ENCODE data around the gene SCYGR5. TPM values are rescaled to one million over a fixed set of nuclear protein-coding genes. Genes with fewer than 3 reads are reported as not detected.

Gene SCYGR5
- total RNA-seq, 4 donors from 2014 or later = not detected

DNA sequence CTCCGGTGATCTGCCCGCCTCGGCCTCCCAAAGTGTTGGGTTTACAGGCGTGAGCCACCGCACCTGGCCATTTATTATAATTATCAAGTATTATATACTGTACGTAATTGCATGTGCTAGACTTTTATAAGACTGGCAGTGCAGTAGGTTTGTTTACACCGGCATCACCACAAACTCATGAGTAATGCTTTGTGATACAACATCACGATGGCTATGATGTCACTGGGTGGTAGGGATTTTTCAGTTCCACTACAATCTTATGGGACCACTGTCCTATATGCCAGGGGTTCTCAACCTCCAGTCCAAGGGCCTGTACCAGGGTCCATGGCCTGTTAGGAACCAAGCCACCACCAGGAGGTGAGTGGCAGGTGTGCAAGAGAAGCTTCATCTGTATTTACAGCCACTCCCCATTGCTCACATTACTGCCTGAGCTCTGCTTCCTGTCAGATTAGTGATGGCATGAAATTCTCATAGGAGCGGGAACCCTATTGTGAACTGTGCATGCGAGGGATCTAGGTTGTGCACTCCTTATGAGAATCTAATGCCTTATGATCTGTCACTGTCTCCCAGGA, 39.9 kb upstream of the SCYGR5 start:
- no peak for ATAC-seq
- Histone ChIP-seq H3K4me1 (no peaks in the 10 kb centered on the region), H3K27me3 (peaks cover 0 to 4% (median 0%) of the 10 kb centered on the region in 3 donors), H3K9me3 (no peaks in the 10 kb centered on the region), H3K27ac (no peak overlapping the region), H3K4me3 (no peak overlapping the region), H3K36me3 (no peaks in the 10 kb centered on the region)
- no peak for TF ChIP-seq POLR2A (IDR thresholded peaks at IDR 0.05)
- TF ChIP-seq, protein P1, sequence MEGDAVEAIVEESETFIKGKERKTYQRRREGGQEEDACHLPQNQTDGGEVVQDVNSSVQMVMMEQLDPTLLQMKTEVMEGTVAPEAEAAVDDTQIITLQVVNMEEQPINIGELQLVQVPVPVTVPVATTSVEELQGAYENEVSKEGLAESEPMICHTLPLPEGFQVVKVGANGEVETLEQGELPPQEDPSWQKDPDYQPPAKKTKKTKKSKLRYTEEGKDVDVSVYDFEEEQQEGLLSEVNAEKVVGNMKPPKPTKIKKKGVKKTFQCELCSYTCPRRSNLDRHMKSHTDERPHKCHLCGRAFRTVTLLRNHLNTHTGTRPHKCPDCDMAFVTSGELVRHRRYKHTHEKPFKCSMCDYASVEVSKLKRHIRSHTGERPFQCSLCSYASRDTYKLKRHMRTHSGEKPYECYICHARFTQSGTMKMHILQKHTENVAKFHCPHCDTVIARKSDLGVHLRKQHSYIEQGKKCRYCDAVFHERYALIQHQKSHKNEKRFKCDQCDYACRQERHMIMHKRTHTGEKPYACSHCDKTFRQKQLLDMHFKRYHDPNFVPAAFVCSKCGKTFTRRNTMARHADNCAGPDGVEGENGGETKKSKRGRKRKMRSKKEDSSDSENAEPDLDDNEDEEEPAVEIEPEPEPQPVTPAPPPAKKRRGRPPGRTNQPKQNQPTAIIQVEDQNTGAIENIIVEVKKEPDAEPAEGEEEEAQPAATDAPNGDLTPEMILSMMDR (IDR thresholded peaks at IDR 0.05 in 4 of 5, conservative IDR thresholded peaks at IDR 0.05 in 1 of 5) = no peak
- intact Hi-C loops (cut with DNase I; ENCODE audit: low total_unique reads) (no loop called here), in situ Hi-C loops (cut with MboI; ENCODE audit: low sequenced_read_pairs in 4 of 4) (no loop called here)
- no peak for DNase-seq

DNA sequence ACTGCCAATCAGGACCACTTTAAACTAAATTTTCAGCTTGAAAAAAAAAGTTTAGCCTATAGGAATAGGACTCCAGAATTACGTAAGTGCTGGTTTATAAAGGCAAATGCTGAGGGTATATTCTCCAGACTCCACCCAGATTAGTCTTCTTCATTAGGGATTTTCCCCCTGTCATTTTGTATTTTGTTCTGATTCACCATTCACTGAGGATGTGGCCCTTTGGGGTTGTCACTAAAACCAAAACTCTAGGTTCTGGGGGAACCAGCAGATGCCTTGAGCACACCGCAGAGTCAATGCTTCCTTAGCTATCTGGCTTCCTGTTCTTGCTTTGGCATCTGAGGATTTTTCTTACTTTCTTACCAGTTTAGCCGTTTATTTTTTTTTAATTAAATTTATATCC, 38.8 kb upstream of the SCYGR5 start:
- no peak for ATAC-seq
- in situ Hi-C loops (cut with MboI; ENCODE audit: low sequenced_read_pairs in 4 of 4) (no loop called here), intact Hi-C loops (cut with DNase I; ENCODE audit: low total_unique reads) (no loop called here)
- Histone ChIP-seq H3K4me1 (no peaks in the 10 kb centered on the region), H3K36me3 (no peaks in the 10 kb centered on the region), H3K9me3 (no peaks in the 10 kb centered on the region), H3K27me3 (peaks cover 0 to 4% (median 0%) of the 10 kb centered on the region in 3 donors), H3K27ac (no peak overlapping the region), H3K4me3 (no peak overlapping the region)
- TF ChIP-seq, protein P1 (IDR thresholded peaks at IDR 0.05 in 4 of 5, conservative IDR thresholded peaks at IDR 0.05 in 1 of 5) = no peak
- TF ChIP-seq POLR2A (IDR thresholded peaks at IDR 0.05) = no peak
- no peak for DNase-seq

- intact Hi-C loops (cut with DNase I; ENCODE audit: low total_unique reads) (no loop called here), in situ Hi-C loops (cut with MboI; ENCODE audit: low sequenced_read_pairs in 4 of 4) (no loop called here)
- no peak for TF ChIP-seq POLR2A (IDR thresholded peaks at IDR 0.05)
- TF ChIP-seq, protein P1 (IDR thresholded peaks at IDR 0.05 in 4 of 5, conservative IDR thresholded peaks at IDR 0.05 in 1 of 5) = no peak
- Histone ChIP-seq H3K9me3 (no peaks in the 10 kb centered on the region), H3K4me1 (no peaks in the 10 kb centered on the region), H3K27ac (no peak overlapping the region), H3K36me3 (no peaks in the 10 kb centered on the region), H3K27me3 (peaks cover 0 to 4% (median 0%) of the 10 kb centered on the region in 3 donors), H3K4me3 (no peak overlapping the region)
- DNase-seq (no peak), ATAC-seq (no peak)
Measured at GRCh38 chr2:227629435-227629834, 37.2 kb upstream of the SCYGR5 start.

GRCh38 chr2:227630322-227630721, 36.3 kb upstream of the SCYGR5 start:
- Histone ChIP-seq H3K27me3 (peaks cover 0 to 4% (median 0%) of the 10 kb centered on the region in 3 donors), H3K4me1 (no peaks in the 10 kb centered on the region), H3K4me3 (no peak overlapping the region), H3K9me3 (no peaks in the 10 kb centered on the region), H3K27ac (no peak overlapping the region), H3K36me3 (no peaks in the 10 kb centered on the region)
- in situ Hi-C loops (cut with MboI; ENCODE audit: low sequenced_read_pairs in 4 of 4) (no loop called here), intact Hi-C loops (cut with DNase I; ENCODE audit: low total_unique reads) (no loop called here)
- DNase-seq (no peak), ATAC-seq (no peak)
- TF ChIP-seq POLR2A (IDR thresholded peaks at IDR 0.05) = no peak
- TF ChIP-seq, protein P1 (IDR thresholded peaks at IDR 0.05 in 4 of 5, conservative IDR thresholded peaks at IDR 0.05 in 1 of 5) = no peak

GRCh38 chr2:227632827-227633226, 33.8 kb upstream of the SCYGR5 start:
- in situ Hi-C loops (cut with MboI; ENCODE audit: low sequenced_read_pairs in 4 of 4) (no loop called here), intact Hi-C loops (cut with DNase I; ENCODE audit: low total_unique reads) (no loop called here)

More at GRCh38 chr2:227632827-227633226, 33.8 kb upstream of the SCYGR5 start:
- DNase-seq (no peak), ATAC-seq (no peak)
- no peak for TF ChIP-seq POLR2A (IDR thresholded peaks at IDR 0.05)
- TF ChIP-seq, protein P1 (IDR thresholded peaks at IDR 0.05 in 4 of 5, conservative IDR thresholded peaks at IDR 0.05 in 1 of 5) = no peak
- Histone ChIP-seq H3K4me1 (no peaks in the 10 kb centered on the region), H3K36me3 (no peaks in the 10 kb centered on the region), H3K27me3 (peaks cover 0 to 2% (median 0%) of the 10 kb centered on the region in 3 donors), H3K4me3 (no peak overlapping the region), H3K9me3 (no peaks in the 10 kb centered on the region), H3K27ac (no peak overlapping the region)

All from gastrocnemius medialis (tissue), 4 donors.